NCI-H2107 treated with DMSO at 0.1 percent for 48 hours (cell line): ENCODE measurements around the gene PCSK6.
"Not testable (repeated sequence)": the region's sequence is repeated elsewhere in the genome, so short reads cannot be mapped to it uniquely, and the experiment has no call there.

Experiments
- DNase-seq: peaks from one replicate; lab custom pipeline; 2025; ENCODE audit not compliant: unreplicated experiment; lab: John Stamatoyannopoulos, UW

Gene PCSK6

DNA sequence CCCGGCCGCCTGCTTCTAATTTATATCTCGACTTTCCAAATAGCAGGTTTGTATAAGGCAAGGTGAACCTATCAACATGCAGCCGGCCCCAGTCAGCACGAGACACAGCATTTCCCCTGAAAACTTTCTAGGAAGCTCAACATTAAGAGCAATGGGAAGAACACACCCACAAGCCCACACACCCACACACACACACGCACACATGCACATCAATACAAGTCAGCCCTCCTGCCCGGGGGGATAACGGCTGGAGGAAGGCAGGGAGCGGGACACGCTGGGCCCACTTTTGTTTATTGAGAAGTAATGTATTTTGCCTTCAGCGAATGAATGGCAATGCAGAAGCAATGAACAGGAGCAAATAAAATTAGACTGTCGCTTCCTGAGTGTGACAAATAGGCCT, 83.5 kb downstream of the PCSK6 start:
- DNase-seq: no peak

DNA sequence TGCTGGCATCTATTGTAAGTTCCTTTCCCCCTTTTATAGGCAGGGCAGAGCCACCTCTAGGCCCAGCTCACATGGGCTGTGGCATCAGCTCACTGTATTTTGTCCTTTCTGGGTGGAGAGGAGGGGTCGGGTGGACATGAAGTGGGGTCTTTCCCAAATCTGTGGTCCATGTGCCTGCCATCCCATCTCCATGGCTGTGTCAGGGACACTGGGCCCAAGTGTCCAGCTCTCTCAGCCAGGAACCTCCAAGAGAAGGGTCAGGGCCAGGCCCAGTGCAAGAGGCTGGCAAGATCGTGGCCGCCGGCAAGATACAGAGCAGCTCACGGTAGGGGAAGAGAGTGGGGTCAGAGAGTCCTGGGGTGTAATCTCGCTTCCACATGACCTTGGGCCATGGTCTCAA, 85.3 kb downstream of the PCSK6 start:
- no peak for DNase-seq

DNA sequence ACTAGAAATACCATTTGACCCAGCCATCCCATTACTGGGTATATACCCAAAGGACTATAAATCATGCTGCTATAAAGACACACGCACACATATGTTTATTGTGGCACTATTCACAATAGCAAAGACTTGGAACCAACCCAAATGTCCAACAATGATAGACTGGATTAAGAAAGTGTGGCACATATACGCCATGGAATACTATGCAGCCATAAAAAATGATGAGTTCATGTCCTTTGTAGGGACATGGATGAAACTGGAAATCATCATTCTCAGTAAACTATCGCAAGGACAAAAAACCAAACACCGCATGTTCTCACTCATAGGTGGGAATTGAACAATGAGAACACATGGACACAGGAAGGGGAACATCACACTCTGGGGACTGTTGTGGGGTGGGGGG, 86.6 kb downstream of the PCSK6 start:
- DNase-seq: not testable (repeated sequence)

DNA sequence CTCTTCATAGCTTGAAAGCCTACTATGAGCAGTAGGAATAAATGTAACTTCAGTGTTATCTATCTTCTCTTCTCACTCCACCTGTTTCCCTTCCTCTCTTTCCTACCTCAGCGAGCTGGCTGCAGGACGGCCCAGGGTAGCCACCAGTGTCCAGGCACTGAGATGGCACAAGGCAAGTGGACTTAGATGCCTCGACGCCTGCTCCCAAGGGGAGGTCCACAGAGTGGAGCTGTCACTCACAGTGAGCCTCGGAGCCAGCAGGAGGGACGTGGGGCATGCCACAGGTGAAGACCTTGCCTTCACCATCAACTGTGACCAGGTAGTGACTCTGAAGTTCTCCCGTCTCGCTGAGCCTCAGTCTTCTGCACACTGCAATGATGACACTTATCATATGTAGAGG, 88.2 kb downstream of the PCSK6 start:
- DNase-seq: no peak

DNA sequence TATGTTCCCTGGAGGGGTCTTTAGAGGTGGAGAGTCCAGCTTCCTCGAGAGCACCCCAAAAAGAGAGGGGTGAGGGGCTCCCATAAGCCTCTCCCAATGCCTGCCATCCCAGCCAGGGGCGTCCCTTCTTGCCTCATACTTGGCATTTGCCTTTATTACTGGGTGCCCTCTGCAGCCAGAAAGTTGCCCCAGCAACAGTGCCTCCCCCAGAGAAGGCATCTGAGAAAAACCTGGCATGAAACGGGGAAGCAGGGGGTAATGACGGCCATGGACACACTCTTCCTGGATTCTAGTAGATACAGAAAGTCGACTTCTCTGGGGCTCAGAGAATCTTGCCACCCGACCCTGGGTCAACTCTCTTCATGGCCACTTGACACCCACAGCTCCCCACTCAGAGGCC, 90.1 kb downstream of the PCSK6 start:
- no peak for DNase-seq

DNA sequence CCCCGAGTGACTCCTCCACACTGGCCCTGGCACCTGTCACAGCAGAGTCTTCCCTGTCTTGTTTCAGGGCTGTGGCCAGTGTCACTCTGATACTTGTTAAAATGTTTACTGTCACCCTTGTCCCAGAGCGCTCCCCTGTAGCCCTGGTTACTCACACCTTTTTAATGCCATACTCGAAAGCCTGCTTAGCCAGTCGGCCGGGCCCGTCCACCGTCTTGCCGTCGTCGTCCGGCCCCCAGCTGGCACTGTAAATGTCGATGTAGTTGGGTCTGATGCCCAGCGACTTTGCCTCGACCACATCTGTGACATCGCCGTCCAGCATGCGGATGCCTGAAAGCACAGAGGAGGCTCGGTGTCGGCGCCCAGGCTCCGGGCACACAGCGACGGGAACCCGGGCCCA, 91.3 kb downstream of the PCSK6 start:
- no peak for DNase-seq

DNA sequence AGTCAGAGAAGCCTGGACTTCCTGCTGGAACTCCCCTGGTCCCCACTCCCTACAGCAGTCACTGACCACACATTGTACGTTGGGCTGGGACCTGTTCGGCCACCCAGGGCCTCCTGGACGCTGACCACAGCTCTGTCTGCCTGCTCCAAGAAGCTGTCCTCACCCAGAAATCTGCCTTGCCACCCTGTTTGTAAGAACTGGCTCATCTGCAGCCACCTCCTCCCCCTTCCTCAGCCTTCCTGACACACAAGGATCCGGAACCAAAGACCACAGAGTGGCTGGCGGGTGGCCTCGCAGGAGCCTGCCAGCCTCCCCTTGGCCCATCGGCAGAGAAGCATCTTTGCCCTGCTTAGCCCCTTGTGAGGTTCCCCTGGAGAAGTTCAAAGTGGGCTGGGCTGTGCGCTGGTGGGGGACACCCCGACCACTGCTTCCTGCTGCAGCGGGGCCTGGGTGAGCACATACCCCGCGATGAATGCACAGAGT, 91.9 kb downstream of the PCSK6 start:
- no peak for DNase-seq

DNA sequence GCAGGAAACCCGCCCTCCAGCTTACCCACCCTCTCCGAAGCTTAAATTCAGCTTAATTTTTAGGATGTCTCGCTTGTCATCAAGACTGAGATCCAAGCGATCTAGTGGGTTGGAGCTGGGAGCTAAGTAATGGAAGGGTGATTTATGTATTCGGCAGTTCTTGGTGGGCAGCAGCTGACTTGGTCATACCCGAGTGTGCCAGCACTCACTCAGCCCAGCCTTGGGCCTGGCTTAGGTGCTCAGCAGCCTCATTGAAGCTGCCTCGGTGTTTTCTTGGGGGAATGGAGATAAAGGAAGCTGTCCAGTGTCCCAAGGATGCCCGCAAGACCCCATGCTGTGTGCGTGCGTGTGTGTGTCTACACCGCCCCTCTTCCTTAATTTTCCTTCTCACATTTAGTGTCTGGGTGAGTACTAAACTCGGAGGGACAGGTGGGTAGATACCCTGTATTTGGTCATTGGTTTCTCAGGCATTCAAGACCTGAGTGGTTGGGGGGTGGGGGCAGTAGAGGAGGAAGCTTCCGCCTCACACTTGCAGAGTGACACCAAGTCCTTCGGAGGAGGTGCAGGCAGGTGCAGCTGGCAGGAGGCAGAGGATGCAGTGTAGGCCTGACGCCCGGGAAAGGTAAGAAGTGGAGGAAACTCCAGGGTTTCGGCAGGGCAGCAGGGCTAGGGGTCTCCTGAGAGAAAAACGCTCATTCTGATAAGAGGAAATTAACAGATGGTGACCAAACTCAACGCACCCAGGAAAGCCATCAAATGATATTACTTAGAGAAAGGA, 92.8 kb downstream of the PCSK6 start:
- DNase-seq: no peak

DNA sequence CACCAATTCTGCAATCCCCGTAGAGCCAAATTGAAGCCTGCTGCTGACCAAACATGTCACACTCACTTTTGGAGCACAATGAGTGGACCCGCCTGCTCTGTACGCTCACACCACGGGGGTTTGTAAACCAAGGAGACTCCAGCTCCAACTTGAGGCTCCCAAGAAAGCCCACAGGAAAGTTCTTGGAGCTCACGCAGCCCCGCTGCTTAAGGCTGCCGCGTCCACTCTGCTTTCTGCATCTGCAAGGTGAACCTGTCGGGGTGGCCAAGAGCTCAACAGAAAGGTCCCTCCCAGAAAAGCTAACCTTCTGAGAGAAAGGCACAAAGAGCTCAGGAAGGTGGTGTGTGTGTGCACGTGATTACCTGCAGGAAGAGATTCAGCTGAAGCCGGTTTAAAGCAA, 94.9 kb downstream of the PCSK6 start:
- no peak for DNase-seq

DNA sequence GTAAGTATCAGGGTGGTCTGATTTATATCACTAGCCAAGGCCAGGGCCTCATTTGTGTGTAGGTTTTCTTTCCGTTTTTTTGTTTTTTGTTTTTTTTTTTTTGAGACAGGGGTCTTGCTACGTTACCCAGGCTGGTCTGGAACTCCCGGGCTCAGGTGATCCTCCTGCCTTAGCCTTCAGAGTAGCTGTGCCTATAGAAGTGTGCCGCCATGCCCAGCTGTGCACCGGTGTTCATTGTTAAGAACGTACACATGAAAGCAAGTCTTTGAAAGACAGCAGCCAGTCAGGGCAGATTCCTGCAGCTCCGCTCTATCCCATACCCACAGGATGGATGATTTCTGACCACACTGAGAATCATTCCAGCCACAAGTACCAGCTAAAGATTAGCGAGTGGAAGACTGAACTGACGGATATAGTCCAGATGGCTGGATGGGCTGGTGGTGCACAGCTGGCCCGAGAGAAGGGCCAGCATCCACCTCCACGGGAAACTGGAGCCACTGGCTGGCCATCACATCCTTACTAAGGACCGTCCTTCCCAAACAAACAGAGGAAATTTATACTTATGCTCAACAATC, 95.4 kb downstream of the PCSK6 start:
- DNase-seq: no peak

DNA sequence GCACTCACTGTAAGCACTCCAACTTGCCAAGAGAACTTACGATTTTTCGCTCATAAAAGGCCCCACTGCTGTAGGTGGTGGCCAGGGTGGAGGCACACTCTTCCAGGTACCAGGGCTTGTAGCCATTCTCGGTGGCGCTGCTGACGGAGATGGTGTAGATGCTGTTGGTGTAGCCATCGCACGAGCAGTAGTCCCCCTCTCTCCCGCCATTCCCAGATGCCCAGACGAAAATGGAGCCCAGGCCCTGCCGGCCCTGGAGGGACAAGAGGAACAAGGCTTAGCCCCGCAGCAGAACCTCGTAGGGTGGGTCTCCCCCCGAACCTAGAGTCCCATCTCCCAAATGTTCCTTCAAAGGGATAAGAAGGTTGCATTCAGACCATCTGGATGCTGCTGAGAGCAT, 96.3 kb downstream of the PCSK6 start:
- DNase-seq: no peak

DNA sequence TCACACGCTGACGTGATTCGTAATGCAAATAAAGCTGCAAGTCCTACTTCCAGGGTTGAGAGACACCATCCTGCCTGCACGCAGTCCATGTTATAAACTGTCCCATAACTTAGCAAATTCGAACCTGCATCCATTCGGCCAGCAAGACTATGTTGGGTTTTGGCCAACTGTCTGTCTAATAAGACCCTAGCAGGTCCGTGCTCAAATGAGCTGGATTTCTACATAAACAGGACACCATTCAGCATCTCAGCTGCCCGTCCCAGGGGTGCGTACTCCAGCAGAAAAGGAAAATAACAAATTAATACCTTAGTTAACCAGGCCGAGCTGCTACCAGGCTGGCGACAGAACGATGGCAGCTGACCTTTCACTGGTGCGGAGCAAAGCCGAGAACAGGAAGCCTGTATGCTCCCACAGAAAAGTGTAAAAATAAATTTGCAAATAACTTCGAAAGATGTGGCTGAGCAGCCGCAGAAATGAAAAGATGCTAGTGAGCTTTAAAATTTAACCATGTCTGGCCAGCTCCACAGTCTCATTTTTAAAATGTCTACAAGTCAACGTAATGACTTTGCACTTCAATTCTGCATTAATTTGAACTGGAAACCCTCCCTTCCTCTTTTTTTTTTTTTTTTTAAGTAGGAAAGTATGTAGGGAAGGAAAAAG, 97.4 kb downstream of the PCSK6 start:
- DNase-seq: no peak

DNA sequence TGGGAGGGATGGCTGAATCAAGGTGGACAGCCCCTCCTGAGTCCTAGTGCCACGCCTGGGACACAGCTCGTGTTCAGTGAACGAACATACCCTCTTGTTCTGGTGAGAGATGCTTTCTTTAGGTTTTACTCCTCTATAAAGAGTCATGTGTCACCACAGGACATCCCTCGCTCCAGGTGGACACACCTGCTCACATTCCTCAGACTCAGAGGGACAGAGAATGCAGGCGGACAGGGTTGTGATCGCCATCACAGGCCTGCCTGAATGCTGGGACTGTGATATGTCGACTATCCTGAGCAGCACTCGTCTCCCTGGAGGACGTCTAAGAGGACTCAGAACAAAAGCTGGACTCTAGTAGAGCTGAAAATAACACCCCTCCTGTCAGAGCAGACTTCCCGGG, 98.1 kb downstream of the PCSK6 start:
- no peak for DNase-seq

DNA sequence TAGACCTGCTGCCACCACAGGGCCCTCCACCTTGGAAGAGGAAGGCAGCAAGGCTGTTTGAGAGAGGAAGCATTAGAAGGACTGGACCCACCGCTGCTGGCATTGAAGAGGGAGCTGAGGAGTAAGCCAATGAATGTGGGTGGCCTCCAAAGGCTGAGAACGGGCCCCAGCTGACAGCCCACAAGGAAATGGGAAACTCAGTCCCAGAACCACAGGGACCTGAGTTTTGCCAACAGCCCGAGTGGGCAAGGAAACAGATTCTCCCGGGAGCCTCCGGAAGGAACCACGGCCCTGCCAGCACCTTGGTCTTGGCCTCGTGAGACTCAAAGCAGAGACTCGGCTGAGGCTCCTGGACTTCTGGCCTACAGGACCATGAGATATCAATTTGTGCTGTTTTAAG, 99.0 kb downstream of the PCSK6 start:
- no peak for DNase-seq

DNA sequence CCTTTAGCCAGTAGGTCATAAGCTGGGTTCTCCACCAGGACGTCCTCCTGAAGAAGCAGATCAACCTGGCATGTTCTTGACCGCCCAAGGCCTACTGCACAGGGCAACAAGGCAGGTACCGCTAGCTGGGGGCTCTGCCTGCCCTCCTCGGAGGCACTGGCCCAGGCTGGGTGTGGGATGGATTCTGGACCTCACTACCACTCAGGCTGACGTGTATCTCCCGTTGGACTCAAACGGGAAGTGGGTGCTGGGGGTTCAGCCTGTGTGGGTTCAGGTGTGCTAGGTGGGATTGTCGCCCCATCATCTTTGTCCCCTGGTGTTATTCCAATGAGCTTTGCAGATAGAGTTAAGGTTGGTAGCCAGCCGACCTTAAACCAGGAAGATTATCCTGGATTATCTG, 99.4 kb downstream of the PCSK6 start:
- DNase-seq: no peak

DNA sequence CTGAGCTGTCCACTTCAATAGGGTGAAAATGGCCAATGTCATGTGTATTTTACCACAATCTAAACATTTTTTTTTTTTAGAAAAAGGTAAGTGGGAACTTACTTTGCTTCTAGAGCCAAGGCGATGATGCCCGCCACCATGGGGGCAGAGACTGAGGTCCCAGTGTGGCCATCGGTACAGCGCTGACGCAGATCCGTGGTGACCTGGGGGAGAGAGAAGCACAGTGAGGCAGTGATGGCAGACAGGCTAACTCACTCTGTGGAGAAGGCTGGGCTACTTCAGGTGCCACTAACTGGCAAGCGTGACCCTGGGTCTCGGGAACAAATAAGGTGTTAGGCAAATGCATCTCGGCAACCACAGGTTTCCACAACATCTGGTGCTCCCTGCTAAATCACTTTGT, 100.1 kb downstream of the PCSK6 start:
- no peak for DNase-seq

DNA sequence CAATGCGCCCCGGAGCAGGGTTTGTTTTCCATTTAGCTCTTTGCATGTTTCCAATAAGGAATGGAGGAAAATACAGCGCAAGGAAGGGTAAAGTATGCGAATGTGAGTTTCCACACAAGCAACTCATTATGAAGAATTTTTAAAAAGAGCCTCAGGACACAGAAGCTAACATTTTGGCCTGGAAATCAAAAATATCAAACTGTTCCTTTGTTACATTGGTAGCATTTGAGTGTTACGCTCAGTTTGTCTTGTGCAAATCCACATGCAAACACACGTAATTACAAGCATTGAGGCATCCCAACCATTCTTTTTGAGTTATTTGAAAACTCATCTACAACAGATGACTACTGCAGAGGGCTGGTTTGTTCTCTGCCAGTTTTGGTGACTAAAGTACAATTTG, 101.5 kb downstream of the PCSK6 start:
- no peak for DNase-seq

DNA sequence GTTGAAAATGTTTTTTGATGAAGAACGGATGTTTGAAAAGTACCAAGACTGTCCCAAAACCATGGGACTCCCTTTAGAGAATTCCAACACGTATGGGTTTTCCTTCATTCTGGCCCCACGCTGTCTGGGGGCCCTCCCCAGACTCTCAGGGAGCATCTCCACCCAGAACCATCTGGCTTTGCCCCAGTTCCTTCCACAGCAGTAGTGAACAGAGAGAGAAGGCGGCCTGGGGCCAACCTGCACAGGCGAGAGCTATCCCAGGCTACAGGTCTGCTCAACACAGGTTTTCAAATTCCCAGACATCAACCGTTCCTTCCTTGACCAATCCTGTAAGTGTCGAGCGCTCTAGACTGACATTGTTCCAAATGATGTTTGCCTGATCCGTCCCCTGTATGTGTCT, 101.9 kb downstream of the PCSK6 start:
- no peak for DNase-seq

DNA sequence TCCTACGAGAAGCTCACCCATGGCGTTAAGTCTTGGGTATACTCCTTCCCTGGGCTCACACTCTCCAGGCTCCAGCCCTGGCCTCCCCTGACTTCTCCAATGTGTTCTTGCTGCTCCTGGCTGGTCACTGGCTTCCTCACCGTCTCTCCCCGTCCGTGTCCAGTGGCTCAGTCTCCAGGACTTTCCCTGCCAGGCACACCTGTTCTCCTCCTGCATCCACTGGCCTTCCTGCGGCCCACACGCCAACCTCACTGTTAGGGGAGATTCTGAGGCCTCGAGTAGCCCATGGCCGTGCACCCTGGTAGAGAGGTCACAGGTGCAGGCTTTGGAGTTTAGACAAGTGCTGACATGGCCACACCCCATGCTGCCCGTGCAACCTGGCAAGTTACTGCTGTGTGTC, 102.5 kb downstream of the PCSK6 start:
- no peak for DNase-seq

DNA sequence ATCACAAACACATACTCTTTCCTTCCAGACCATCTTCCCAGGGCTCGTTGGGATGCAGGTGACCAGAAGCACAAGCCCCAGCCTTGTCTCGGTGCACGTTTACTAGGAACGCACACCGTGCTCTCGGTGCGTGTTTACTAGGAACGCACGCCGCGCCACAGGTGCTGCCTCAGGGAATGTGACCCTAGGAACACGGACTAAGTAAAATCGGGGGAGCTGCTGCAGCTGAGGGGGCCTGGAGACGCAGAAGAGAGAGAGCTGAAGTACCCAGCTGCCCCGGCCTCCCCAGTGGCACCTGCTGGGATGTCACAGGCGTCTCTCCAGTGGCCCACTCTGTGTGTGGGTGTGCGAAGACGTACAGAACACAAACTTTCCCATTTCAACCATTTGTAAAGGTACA, 103.5 kb downstream of the PCSK6 start:
- DNase-seq: no peak

DNA sequence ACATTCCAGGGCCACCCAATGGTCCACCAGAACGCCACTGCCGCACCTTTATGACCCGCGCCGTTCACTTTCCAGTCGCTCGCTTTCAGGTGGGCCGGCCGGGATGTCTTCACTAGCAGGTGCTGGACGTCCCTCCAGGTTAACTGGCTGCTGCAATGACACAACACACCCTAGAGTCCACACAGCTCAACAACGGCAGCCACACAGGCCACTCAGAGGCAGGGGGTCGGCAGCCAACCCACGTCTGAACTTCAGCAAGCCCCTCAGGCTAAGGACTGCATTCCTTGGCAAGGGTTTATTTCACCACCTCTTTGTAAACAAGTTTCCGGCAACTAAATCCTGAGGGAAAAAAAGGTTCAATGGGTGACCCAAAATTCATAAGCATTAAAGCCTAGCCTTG, 105.2 kb downstream of the PCSK6 start:
- no peak for DNase-seq

DNA sequence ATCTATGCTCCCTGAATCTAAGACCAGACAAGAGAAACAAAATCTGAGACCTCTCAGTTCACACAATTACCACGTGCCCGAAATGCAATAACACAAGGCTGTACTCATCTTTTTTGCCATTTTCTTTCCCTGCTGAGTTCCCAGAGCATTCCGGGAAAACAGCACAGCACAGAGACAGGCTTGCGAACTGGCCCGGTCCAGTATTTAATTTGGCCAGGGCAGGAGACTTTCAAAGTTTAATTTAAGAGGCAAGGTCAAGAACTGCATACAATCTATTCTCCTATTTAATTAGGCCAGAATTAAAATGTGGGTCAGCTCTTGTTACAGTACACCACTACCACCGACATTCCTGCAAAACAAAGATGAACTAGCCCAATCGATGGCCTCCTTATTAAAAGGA, 107.0 kb downstream of the PCSK6 start:
- no peak for DNase-seq
